Activated CD8-positive, alpha-beta memory T cell treated with anti-CD3 and anti-CD28 coated beads, Interleukin-2, amount 50 U/mL, for 48 hours (primary cell): ENCODE results near the gene HDLBP.

Experiments
- DNase-seq: peaks from one replicate; pipeline ENCODE4 v3.0.0-alpha.2; 2020

Gene HDLBP

DNA sequence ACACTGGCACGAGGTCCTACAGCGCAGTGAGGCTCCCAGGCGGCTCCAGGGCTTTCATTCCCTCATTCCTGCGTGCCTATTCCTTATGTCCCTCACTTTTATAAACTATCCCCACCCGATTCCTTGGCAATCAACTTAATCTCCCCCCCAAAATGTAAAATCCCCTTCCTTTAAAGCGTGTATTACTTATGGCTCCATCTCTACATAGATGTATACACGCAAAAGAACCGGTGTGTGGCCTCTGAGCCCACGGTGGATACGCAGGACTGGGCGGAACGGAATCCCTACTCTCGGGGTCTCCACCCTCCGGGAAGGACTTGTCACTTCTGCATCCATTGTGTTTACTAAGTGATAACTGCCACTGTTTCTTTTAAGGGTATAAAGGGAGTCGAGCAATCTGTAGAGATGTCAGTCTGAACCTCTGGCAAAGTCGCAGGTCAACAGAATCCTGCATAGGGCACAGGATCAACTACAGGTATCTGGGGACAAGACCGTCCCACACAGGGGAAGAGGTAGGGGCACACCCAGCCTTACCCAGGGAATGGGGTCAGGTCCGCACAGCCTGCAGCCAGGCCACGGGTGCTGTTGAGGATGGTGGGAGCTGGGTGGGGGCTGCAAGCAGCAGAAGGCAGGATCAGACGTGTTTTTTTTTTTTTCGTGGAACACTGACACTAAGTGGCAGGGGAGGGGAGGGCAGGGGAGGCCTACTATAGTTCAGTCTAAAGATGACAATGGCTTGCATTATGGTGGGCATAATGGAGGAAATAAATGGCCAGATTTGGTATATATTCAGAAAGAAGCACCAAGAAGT lies 42.1 kb downstream of the HDLBP start:
- peak; percentile 47 for DNase-seq

- DNase-seq = peak; percentile 82
Observed at GRCh38 chr2:241272303-241273209, 42.9 kb downstream of the HDLBP start.

DNA sequence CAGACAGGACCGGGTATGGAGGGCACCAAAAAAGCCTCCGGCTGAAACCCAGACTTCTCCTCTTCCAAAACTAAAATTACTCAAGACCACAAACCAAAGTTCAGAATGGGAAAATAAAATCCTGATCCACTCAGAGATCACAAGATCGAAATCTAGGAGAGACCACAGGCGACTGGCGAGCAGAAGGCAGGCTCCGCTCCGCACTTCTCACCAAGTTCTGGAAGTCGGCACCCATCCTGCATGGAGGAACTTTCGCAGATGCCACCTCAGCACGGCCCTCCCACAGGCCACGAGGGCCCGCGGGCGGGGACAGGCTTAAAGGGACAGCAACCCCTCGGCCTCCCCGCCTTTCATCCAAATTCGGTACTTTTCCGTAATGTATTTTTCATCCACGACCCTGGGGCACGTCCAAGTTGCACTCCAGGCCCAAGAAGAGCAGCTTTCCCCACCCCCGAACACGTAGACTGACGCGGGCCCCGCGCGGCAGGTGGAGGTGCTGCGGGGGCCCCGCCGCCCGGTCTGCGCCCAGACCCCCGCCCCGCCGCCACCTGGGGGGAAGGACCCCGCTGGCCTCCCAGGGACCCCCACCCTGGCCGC lies 43.7 kb downstream of the HDLBP start:
- peak; percentile 82 for DNase-seq

- DNase-seq = peak; percentile 45
Observed at GRCh38 chr2:241270531-241270930, 44.9 kb downstream of the HDLBP start.

- peak; percentile 46 for DNase-seq
Observed at GRCh38 chr2:241269707-241270520, 45.6 kb downstream of the HDLBP start.

DNA sequence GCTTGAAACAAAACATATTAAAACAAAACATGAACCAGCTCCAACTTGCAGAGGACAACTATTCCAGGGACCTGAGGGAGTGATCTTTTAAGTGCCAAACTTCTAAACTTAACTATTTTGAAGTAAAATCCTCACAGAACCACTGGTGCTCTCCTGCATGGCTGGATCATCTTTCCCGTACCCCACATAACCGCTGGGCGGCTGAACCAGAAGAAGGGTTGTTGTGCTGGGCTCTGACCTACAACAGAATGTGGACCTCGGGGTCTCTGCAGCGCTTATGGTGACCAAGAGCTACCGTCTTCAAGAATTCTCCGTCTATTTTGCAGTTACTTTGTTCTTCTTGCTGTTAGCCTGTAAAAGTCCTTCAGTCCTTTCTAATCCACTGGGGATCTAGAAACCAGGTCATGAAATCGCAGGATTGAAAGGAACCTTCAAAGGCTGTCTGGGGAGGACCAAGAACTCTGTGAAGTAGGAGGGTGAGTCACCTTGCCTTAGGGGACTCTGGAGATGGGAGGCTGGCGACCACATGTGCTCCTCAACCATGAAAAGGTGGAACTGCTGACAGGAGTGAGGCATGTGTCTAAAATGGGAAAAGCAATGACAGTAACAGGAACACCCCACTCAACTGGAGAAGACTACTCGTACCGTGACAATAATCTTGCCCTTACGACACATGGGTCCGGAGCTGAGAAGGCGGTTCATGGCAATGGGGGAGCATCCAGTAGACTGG lies 46.6 kb downstream of the HDLBP start:
- DNase-seq = peak; percentile 22

GRCh38 chr2:241268306-241268705 lies 47.2 kb downstream of the HDLBP start:
- peak; percentile 18 for DNase-seq

DNA sequence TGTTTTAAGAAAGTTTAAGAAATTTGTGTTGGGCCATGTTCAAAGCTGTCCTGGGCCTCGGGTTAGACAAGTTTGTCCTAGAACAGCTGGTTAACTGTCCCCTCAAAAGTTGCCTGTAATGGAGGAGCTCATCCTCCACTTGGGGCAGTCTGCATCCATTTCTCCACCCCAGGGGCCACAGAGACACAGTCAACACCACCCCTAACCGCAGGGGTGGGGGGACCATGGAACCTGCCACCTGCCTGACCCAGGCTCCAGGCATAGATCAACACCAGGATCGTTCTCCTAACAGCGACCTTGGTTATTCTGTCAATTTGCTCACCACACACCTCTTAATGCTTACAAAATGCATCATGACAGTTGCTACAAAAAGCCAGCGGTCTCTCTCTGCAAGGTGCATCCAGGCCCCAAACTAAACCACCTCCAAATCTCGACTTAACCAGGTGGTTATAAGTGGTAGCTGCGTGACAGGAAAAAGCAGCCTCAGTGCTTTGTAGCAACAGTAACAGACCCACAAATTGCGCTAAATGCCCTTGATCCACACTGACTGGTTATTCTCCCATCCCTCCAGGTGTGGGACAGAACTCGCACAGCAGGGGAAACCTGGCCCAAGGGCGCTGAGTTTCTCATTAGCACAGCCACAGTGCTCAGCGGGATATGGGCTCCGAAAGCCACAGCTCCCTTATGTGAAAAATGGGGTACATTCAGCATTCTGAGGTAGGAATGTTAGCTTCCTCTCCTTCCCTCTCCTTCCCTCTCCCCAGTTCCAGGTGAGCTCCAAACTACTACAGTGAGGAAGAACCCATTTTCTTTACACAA lies 48.0 kb downstream of the HDLBP start:
- peak; percentile 33 for DNase-seq

DNA sequence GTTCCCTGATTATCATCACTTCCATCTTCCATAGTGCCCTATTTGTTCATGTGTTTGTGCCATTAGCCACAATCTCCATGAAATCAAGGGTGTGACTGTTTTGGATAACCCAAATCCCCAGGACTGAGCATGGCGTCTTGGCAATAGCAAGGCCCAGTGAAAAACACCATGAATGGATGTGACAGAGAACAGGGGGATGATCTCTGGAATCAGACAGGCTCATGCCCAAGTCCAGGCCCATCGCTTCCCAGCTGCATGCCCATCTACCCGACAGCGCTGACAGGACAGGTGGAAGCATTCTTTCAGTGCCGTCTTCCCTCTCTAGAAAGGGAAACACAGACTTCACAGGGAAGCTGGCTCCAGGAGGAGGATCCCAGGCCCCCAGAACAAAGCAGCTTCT lies 50.0 kb downstream of the HDLBP start:
- peak; percentile 22 for DNase-seq

DNA sequence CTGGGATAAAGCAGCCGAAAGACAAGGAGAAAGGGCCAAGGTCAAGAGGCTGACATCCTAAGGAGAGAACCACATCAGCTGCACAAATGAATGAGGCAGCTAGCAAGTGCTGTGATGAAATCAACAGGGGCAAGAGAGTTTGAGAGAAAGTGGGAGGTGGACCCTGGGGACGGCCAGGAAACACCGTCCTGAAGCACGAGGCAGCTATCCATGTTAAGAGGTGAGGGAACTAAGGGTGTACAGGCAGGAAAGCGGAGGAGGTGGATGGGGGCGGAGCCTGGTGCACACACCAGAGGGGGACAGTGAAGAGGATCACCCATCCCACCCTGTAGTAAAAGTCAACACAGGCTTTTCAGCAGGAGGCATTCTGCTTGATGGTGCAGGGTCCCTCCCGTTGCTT lies 52.4 kb downstream of the HDLBP start:
- peak; percentile 20 for DNase-seq

DNA sequence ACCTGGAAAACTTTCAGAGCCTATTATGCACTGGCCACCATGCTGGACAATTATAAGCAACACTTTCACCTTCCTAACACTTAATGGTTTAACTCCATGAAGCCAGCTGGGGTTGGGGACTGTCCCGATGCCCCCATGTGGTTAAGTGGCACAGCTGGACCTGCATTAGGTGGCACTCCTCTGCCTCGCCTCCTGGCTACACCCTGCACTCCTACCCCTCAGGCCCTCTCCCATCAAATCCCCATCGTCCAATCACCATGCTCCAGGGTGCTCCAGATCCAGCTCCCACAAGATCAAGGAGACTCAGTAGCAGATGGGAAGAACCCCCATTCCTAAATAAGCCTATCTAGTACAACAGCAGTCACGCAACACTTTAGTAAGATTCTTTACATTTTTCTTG lies 53.8 kb downstream of the HDLBP start:
- DNase-seq = no peak

- DNase-seq = no peak
Observed at GRCh38 chr2:241260911-241261310, 54.6 kb downstream of the HDLBP start.

DNA sequence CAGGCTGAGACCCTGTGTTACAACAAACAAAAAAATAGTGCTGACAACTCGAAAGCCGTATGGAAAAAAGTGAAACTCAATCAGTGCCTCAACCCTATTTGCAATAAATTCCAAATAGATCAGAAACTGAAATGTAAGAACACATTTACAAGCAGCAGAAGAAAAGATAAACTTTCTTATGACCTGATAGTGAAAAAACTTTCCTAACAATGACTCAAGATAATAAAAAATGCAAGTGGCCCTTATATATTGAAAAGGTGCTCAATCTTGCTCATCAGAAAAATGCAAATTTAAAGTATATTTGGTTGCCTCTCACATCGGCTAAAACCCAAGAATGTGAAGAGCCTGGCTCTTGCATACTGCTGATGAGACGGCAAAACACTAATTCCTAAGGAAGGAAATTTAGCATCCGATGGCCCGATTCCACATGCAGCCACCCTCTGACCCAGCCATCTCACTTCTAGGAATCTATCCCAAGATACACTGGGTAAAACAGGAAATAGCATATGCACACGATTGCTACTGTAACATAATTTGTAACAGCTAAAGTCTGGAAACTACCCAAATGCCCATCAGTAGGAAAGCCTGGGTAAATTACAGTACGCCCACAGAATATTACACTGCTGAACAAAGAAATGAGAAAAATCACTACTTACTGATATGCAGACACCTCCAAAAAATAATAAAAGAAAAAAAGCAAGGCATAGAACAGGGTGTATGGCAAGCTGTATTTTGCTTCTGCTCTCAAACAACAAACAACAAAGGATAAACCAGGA lies 56.8 kb downstream of the HDLBP start:
- DNase-seq = peak; percentile 8

- DNase-seq = peak; percentile 2
Observed at GRCh38 chr2:241257419-241258032, 57.9 kb downstream of the HDLBP start.

DNA sequence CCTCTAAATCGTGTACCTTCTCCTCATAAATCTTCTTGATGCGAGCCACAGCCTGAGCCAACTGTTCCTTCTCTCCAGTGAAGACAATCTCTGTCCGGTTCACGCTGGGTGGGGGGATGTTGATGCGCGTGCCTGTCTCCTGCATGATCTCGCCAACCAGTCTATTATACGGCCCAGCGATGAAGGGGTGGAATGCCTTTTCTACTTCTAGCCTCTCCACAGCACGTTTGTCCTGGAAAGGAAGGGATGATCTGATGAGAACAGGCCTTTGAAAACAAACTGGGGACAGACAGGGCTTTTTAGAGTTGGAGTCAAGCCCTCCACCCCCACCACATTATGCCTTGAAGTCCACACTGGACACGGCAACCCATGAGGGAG lies 59.3 kb downstream of the HDLBP start:
- DNase-seq = peak; percentile 6

DNA sequence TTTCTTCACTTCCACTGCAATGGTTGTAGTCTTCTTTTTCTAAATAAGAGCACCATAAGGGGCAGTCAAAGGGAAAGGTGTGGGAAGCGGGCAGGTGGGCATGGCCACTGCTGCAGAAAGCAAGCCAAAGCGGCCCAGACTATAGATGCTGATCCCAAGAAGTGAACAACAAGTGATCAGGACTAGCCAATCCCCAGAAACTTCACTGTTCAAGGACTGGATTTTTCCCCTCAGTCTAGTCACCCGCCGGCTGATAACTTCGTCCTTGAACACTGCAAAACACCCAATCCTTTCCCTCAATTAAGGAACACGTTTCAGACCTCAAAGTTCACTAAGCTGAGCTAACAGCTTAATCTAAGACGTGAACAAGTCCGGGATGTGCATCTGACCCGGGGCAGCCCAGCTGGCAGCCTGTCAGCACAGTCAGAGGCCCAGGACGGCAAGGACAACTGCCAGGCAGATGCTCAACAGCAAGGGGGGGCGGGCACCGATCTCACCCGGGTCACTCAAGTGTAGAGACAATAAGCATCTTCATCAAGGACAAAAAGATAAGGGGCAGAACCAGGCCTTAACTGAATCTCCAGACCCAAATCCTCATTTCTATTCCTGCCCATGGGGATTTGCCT lies 59.8 kb downstream of the HDLBP start:
- peak; percentile 44 for DNase-seq

DNA sequence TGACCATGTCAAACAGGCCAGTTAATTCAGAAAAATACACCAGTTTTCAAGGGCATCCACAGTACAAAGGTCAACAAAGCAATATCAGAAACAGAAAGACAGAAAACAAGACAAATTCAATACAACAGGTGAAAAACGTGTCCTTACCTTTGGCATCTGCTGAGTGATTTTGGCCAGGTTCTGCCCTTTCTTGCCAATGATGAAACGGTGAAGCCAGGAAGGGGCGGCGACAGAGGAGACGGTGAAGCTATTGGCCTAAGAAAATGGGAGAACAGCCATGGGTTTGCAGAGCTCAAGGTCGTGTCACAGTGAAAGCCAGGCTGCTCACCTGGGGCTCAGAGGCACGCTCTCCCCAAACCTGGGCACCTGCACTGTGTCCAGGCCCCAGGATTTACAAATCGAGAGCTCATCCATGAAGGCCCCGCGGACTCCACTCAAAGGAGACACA lies 60.5 kb downstream of the HDLBP start:
- no peak for DNase-seq

DNA sequence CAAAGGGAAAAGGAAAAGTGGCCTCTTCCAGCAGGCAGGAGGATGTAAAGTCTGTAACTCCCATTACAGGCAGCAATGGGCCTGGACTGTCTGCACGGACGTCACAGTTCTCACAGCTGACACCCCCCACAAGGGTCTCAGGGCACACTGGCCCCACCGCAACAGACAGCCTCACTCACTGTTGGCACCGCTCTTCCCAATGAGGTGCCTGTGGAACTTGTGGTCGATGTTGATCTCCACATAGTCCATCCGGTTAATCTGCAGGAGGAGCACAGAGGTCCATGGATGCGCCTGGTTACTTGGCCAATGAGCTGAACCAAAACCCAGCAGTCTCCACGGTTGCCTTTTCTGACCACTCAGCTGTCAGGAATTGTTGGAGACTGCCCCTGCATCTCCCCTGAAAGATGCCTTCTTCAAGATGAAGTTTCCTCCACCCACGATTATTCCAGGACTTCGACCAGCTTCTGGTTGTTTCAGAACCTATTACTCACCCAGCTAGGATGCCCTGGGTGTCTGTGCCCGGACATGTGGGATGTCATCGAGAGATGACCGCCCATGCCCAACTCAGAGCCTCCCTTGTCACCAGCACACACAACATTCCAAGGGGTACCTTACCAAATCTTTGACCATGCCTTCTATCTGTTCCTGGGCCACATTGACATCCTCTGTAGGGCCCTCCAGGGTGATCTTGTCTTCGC lies 62.5 kb downstream of the HDLBP start:
- DNase-seq = no peak

DNA sequence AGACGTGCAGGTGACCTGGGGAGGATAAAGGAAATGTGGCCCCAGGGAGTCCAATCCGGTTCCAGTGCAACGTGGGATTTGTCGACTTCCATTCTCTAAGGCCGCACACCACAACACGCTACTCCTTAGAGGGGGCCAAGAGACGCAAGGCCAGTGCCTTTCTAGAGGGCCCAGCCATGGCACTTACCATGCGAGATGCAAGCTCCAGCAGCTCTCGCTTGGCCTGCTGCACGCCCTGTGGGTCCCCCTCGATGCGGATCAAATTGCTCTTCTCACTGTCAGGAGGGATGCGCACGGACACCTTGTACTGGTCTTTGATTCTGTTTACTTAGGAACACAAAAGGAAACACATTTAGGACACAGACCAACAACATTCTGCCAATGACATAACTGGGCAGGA lies 65.8 kb downstream of the HDLBP start:
- no peak for DNase-seq
